Activated T-helper 2 cell treated with anti-CD3 and anti-CD28 coated beads, Interferon-gamma antibody, Interleukin-2, Interleukin-4, amounts not matched to agents 10 μg/mL and 5 μg/mL and 100 μg/mL, durations not matched to agents 14 hours and 24 hours and 36 hours (primary cell): ENCODE measurements around the gene SEMA3C. TPM values are rescaled to one million over a fixed set of nuclear protein-coding genes. Genes with fewer than 3 reads are reported as not detected.

Experiments used
- DNase-seq: peaks from one replicate; pipeline ENCODE4 v3.0.0; 2021; ENCODE audit warnings: low spot score
- H3K27ac Mint-ChIP-seq: one replicate; pipeline ENCODE4 v1.8.0; 2021; ENCODE audit warnings: mixed read lengths
- H3K27me3 Mint-ChIP-seq: one replicate; pipeline ENCODE4 v1.8.0; 2021; ENCODE audit warnings: low read depth, mixed read lengths
- H3K36me3 Mint-ChIP-seq: one replicate; pipeline ENCODE4 v1.8.0; 2021; ENCODE audit warnings: low read depth, mixed read lengths
- H3K4me1 Mint-ChIP-seq: one replicate; pipeline ENCODE4 v1.8.0; 2021; ENCODE audit warnings: low read depth, mixed read lengths
- H3K4me3 Mint-ChIP-seq: one replicate; pipeline ENCODE4 v1.8.0; 2021; ENCODE audit warnings: low read depth, mild to moderate bottlenecking, moderate library complexity, mixed read lengths
- H3K9me3 Mint-ChIP-seq: one replicate; pipeline ENCODE4 v1.8.0; 2021; ENCODE audit warnings: mixed read lengths
- intact Hi-C: fragments of 100-400 bp; cut with micrococcal nuclease; formaldehyde crosslinking; loops from one replicate; pipeline ENCODE4 v1.15.1; 2023
- total RNA-seq: library from RNA; stranded (reverse); gene quantifications from 2 replicates; pipeline ENCODE4 v1.2.3, GENCODE V29; 2022

Gene SEMA3C
- total RNA-seq, 1 donor from 2014 or later: not detected

- Mint-ChIP-seq H3K4me3 (no peak overlapping the region), H3K4me1 (no peaks in the 10 kb centered on the region), H3K9me3 (no peaks in the 10 kb centered on the region), H3K27ac (no peak overlapping the region), H3K27me3 (no peaks in the 10 kb centered on the region), H3K36me3 (no peaks in the 10 kb centered on the region)
- intact Hi-C loops: no loop called here
- DNase-seq: no peak
Observed at GRCh38 chr7:80847895-80848294, 71.0 kb downstream of the SEMA3C start.

GRCh38 chr7:80847027-80847426 is 71.8 kb downstream of the SEMA3C start:
- H3K4me3 Mint-ChIP-seq: no peak overlapping the region
- H3K27ac Mint-ChIP-seq: no peak overlapping the region
- intact Hi-C loops: no loop called here
- no peaks in the 10 kb centered on the region for H3K4me1 Mint-ChIP-seq
- no peaks in the 10 kb centered on the region for H3K36me3 Mint-ChIP-seq
- H3K9me3 Mint-ChIP-seq: no peaks in the 10 kb centered on the region
- no peaks in the 10 kb centered on the region for H3K27me3 Mint-ChIP-seq
- no peak for DNase-seq

GRCh38 chr7:80844916-80845315 is 73.9 kb downstream of the SEMA3C start:
- Mint-ChIP-seq H3K4me3 (no peak overlapping the region), H3K9me3 (no peaks in the 10 kb centered on the region), H3K4me1 (no peaks in the 10 kb centered on the region), H3K27me3 (no peaks in the 10 kb centered on the region), H3K36me3 (no peaks in the 10 kb centered on the region), H3K27ac (no peak overlapping the region)
- intact Hi-C loops: no loop called here
- DNase-seq: no peak

- Mint-ChIP-seq H3K4me3 (no peak overlapping the region), H3K4me1 (no peaks in the 10 kb centered on the region), H3K27ac (no peak overlapping the region), H3K36me3 (no peaks in the 10 kb centered on the region), H3K27me3 (no peaks in the 10 kb centered on the region), H3K9me3 (no peaks in the 10 kb centered on the region)
- intact Hi-C loops: no loop called here
- no peak for DNase-seq
Observed at GRCh38 chr7:80843018-80843677, 75.7 kb downstream of the SEMA3C start.

- Mint-ChIP-seq H3K4me3 (no peak overlapping the region), H3K9me3 (no peaks in the 10 kb centered on the region), H3K27ac (no peak overlapping the region), H3K36me3 (no peaks in the 10 kb centered on the region), H3K27me3 (no peaks in the 10 kb centered on the region), H3K4me1 (no peaks in the 10 kb centered on the region)
- intact Hi-C loops: no loop called here
- DNase-seq: no peak
Observed at GRCh38 chr7:80842022-80842790, 76.6 kb downstream of the SEMA3C start.

GRCh38 chr7:80841423-80841955 is 77.4 kb downstream of the SEMA3C start:
- H3K9me3 Mint-ChIP-seq: no peaks in the 10 kb centered on the region
- H3K4me1 Mint-ChIP-seq: no peaks in the 10 kb centered on the region
- DNase-seq: no peak
- no peak overlapping the region for H3K27ac Mint-ChIP-seq
- intact Hi-C loops: no loop called here
- H3K27me3 Mint-ChIP-seq: no peaks in the 10 kb centered on the region
- no peaks in the 10 kb centered on the region for H3K36me3 Mint-ChIP-seq
- no peak overlapping the region for H3K4me3 Mint-ChIP-seq

GRCh38 chr7:80840681-80841080 is 78.2 kb downstream of the SEMA3C start:
- no peak for DNase-seq
- intact Hi-C loops: no loop called here
- Mint-ChIP-seq H3K4me1 (no peaks in the 10 kb centered on the region), H3K27me3 (no peaks in the 10 kb centered on the region), H3K36me3 (no peaks in the 10 kb centered on the region), H3K27ac (no peak overlapping the region), H3K9me3 (no peaks in the 10 kb centered on the region), H3K4me3 (no peak overlapping the region)

GRCh38 chr7:80839855-80840254 is 79.0 kb downstream of the SEMA3C start:
- no peak for DNase-seq
- Mint-ChIP-seq H3K4me3 (no peak overlapping the region), H3K27ac (no peak overlapping the region), H3K4me1 (no peaks in the 10 kb centered on the region), H3K9me3 (no peaks in the 10 kb centered on the region), H3K27me3 (no peaks in the 10 kb centered on the region), H3K36me3 (no peaks in the 10 kb centered on the region)
- intact Hi-C loops: no loop called here

GRCh38 chr7:80838643-80839042 is 80.2 kb downstream of the SEMA3C start:
- Mint-ChIP-seq H3K27ac (no peak overlapping the region), H3K9me3 (no peaks in the 10 kb centered on the region), H3K27me3 (no peaks in the 10 kb centered on the region), H3K36me3 (no peaks in the 10 kb centered on the region), H3K4me3 (no peak overlapping the region), H3K4me1 (no peaks in the 10 kb centered on the region)
- DNase-seq: no peak
- intact Hi-C loops: no loop called here

GRCh38 chr7:80837345-80837744 is 81.5 kb downstream of the SEMA3C start:
- Mint-ChIP-seq H3K27ac (no peak overlapping the region), H3K27me3 (no peaks in the 10 kb centered on the region), H3K36me3 (no peaks in the 10 kb centered on the region), H3K4me3 (no peak overlapping the region), H3K4me1 (no peaks in the 10 kb centered on the region), H3K9me3 (no peaks in the 10 kb centered on the region)
- intact Hi-C loops: no loop called here
- DNase-seq: no peak

GRCh38 chr7:80835251-80835650 is 83.6 kb downstream of the SEMA3C start:
- Mint-ChIP-seq H3K4me3 (no peak overlapping the region), H3K27me3 (no peaks in the 10 kb centered on the region), H3K4me1 (no peaks in the 10 kb centered on the region), H3K27ac (no peak overlapping the region), H3K9me3 (no peaks in the 10 kb centered on the region), H3K36me3 (no peaks in the 10 kb centered on the region)
- DNase-seq: no peak
- intact Hi-C loops: no loop called here

- intact Hi-C loops: no loop called here
- Mint-ChIP-seq H3K36me3 (no peaks in the 10 kb centered on the region), H3K4me3 (no peak overlapping the region), H3K27ac (no peak overlapping the region), H3K9me3 (no peaks in the 10 kb centered on the region), H3K27me3 (no peaks in the 10 kb centered on the region), H3K4me1 (no peaks in the 10 kb centered on the region)
- DNase-seq: no peak
Observed at GRCh38 chr7:80833289-80834268, 85.3 kb downstream of the SEMA3C start.
